ENCODE results near the gene NEO1. TPM values are rescaled to one million over a fixed set of nuclear protein-coding genes. Genes with fewer than 3 reads are reported as not detected.

Gene NEO1
- total and polyA plus RNA-seq, 9 of the 15 experiments (the other 6 are each of a cell fraction or from before 2014, with no cell fraction given) = 0.08 to 1.7 (median 0.48) TPM

GRCh38 chr15:73054417-73054953 lies 2.2 kb downstream of the NEO1 start:
- in situ Hi-C loops (cut with MboI) = no loop called here
- TF ChIP-seq CREB3 (tag; conservative IDR thresholded peaks at IDR 0.05; ENCODE audit: low read depth) (no peak), NR2C2 (CRISPR knock-in tag; IDR thresholded peaks at IDR 0.05) (no peak), NR2C2 (tag; IDR thresholded peaks at IDR 0.05) (no peak), NFE2 (IDR thresholded peaks at IDR 0.05; ENCODE audit: low read depth) (no peak), ETS2 (tag; IDR thresholded peaks at IDR 0.05; ENCODE audit: borderline replicate concordance, poor library complexity, severe bottlenecking) (no peak), HOXB6 (CRISPR knock-in tag; IDR thresholded peaks at IDR 0.05; ENCODE audit: borderline replicate concordance) (no peak), SMAD3 (CRISPR knock-in tag; conservative IDR thresholded peaks at IDR 0.05) (no peak), ZNF316 (IDR thresholded peaks at IDR 0.05) (no peak), HCFC1 (IDR thresholded peaks at IDR 0.05; ENCODE audit: low read depth, low read length) (no peak), GTF2A2 (tag; IDR thresholded peaks at IDR 0.05) (no peak), U2AF1 (optimal IDR thresholded peaks at IDR 0.05; ENCODE audit: low read depth, low read length) (no peak), TAF7 (tag; IDR thresholded peaks at IDR 0.05) (no peak), PRPF4 (IDR thresholded peaks at IDR 0.05; ENCODE audit: insufficient read depth, low read depth, low read length, poor library complexity, severe bottlenecking) (no peak), CAMTA2 (CRISPR knock-in tag; conservative IDR thresholded peaks at IDR 0.05) (no peak), SP1 (CRISPR knock-in tag; IDR thresholded peaks at IDR 0.05) (no peak), NFIX (CRISPR knock-in tag; IDR thresholded peaks at IDR 0.05; ENCODE audit: low read depth) (no peak), ERF (CRISPR knock-in tag; IDR thresholded peaks at IDR 0.05) (no peak)
- TF ChIP-seq, protein P1, sequence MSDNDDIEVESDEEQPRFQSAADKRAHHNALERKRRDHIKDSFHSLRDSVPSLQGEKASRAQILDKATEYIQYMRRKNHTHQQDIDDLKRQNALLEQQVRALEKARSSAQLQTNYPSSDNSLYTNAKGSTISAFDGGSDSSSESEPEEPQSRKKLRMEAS (CRISPR knock-in tag; IDR thresholded peaks at IDR 0.05) = no peak
- TF ChIP-seq, protein P2, sequence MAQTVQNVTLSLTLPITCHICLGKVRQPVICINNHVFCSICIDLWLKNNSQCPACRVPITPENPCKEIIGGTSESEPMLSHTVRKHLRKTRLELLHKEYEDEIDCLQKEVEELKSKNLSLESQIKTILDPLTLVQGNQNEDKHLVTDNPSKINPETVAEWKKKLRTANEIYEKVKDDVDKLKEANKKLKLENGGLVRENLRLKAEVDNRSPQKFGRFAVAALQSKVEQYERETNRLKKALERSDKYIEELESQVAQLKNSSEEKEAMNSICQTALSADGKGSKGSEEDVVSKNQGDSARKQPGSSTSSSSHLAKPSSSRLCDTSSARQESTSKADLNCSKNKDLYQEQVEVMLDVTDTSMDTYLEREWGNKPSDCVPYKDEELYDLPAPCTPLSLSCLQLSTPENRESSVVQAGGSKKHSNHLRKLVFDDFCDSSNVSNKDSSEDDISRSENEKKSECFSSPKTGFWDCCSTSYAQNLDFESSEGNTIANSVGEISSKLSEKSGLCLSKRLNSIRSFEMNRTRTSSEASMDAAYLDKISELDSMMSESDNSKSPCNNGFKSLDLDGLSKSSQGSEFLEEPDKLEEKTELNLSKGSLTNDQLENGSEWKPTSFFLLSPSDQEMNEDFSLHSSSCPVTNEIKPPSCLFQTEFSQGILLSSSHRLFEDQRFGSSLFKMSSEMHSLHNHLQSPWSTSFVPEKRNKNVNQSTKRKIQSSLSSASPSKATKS (CRISPR knock-in tag; IDR thresholded peaks at IDR 0.05) = no peak
- TF ChIP-seq, protein P3, sequence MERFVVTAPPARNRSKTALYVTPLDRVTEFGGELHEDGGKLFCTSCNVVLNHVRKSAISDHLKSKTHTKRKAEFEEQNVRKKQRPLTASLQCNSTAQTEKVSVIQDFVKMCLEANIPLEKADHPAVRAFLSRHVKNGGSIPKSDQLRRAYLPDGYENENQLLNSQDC (CRISPR knock-in tag; IDR thresholded peaks at IDR 0.05) = no peak
- POLR2A ChIA-PET = interaction anchor here (1.0 kb wide), 1 partner anchor 18 kb away, joined by 3 read pairs; no protein-coding TSS in a partner anchor

More at GRCh38 chr15:73054417-73054953, 2.2 kb downstream of the NEO1 start:
- intact Hi-C loops (cut with micrococcal nuclease) = no loop called here
- no peak overlapping the region for H3K4me3 ChIP-seq
- peaks cover 0 to 19% of the 10 kb centered on the region in 2 experiments; a peak in 2 of 5 replicates for H3K4me1 ChIP-seq (replicated peaks in 1 of 2; ENCODE audit: control insufficient read depth in 2 of 2, insufficient read depth in 2 of 2, low read length in 2 of 2)
- ATAC-seq = no peak
- H3K27ac ChIP-seq (ENCODE audit: extremely low read depth, low read depth, low read length) = no peak overlapping the region
- no peaks in the 10 kb centered on the region for H3K9me1 ChIP-seq (ENCODE audit: control insufficient read depth, insufficient read depth, low read length)
- CTCF ChIA-PET (ENCODE audit: low intra/inter-chr PET ratio) = no interaction called here
- H3K27me3 ChIP-seq (ENCODE audit: control insufficient read depth in 2 of 2, insufficient read depth in 2 of 2, low read length in 2 of 2) = peaks cover 10 to 15% of the 10 kb centered on the region in 2 experiments; a peak in 4 of 5 replicates
- H2AFZ ChIP-seq (ENCODE audit: low read depth, low read length) = no peak overlapping the region
- no peaks in the 10 kb centered on the region for H3K9me3 ChIP-seq (replicated peaks; ENCODE audit: control insufficient read depth, insufficient read depth, low read depth, low read length)
- H3K4me2 ChIP-seq (ENCODE audit: insufficient read depth, low read length) = no peak overlapping the region
- H3K36me3 ChIP-seq (ENCODE audit: control insufficient read depth, insufficient read depth, low read length) = no peaks in the 10 kb centered on the region
- BruUV-seq (replicated peaks) = no TSS peak
- no peak for DNase-seq (ENCODE audit: extremely low read depth in 1 of 4, low spot score in 3 of 4)
- 10% methylated on average over 6 of the region's 6 CpGs for WGBS (ENCODE audit: insufficient coverage, low coverage, missing lambda C conversion rate)
- no peaks in the 10 kb centered on the region for H3K79me2 ChIP-seq (ENCODE audit: control insufficient read depth, insufficient read depth, low read length)
- H3K9ac ChIP-seq (ENCODE audit: insufficient read depth in 1 of 2, low read depth in 2 of 2, low read length in 2 of 2) = no peak overlapping the region
- H4K20me1 ChIP-seq (replicated peaks; ENCODE audit: control insufficient read depth, insufficient read depth, low read length) = no peaks in the 10 kb centered on the region
- no peak for FAIRE-seq
